ENCODE results near the gene ZNF773. TPM values are rescaled to one million over a fixed set of nuclear protein-coding genes. Genes with fewer than 3 reads are reported as not detected.

The ZNF773 gene
- total RNA-seq, result 11.6 and 12.4 TPM in 2 replicates

GRCh38 chr19:57499680-57500395 lies at the start of gene ZNF773:
Gene ZNF773, plus strand, starts transcription at chr19:57499938. Its CDS starts 143 bp downstream, at chr19:57500081.

GRCh38 chr19:57477191-57478008 lies 22.3 kb upstream of the ZNF773 start, which contains the start of gene ZNF772:
Gene ZNF772, minus strand, starts transcription at chr19:57477566. Its CDS starts 257 bp downstream, at chr19:57477309.

GRCh38 chr19:57487477-57488298 lies 12.1 kb upstream of the ZNF773 start, which contains the start of gene ZNF419:
Gene ZNF419, plus strand, starts transcription at chr19:57487750. Its CDS starts 201 bp downstream, at chr19:57487951.

GRCh38 chr19:57527136-57527881 lies 27.6 kb downstream of the ZNF773 start, which contains the start of gene ZNF549:
Gene ZNF549, plus strand, starts transcription at chr19:57527356. Its CDS starts 218 bp downstream, at chr19:57527574.

Other genes with a start within 250 kb of the ZNF773 start
- 10.3 and 13.4 TPM in 2 replicates for gene ZNF460, start 219.5 kb upstream of the ZNF773 start, total RNA-seq
- 3.6 and 3.7 TPM in 2 replicates for gene ZNF543, start 179.5 kb upstream of the ZNF773 start, total RNA-seq
- 4.9 TPM in 2 replicates for gene ZNF304, start 148.7 kb upstream of the ZNF773 start, total RNA-seq
- gene TRAPPC2B, start 136.4 kb upstream of the ZNF773 start, total RNA-seq, result 15.3 and 16.9 TPM in 2 replicates
- gene ZNF547, start 136.4 kb upstream of the ZNF773 start, total RNA-seq, result 0.59 and 1.2 TPM in 2 replicates
- gene ZNF548, start 110.1 kb upstream of the ZNF773 start, total RNA-seq, result 7.1 and 9.1 TPM in 2 replicates
- gene ZNF17, start 88.8 kb upstream of the ZNF773 start, total RNA-seq, result 3.4 and 4.7 TPM in 2 replicates
- 9.4 and 12.6 TPM in 2 replicates for gene ZNF749, start 64.6 kb upstream of the ZNF773 start, total RNA-seq
- gene VN1R1, start 42.8 kb upstream of the ZNF773 start, total RNA-seq, result 0.15 TPM in 1 of 2 replicates, not detected in the other
- gene ZNF772, start 22.4 kb upstream of the ZNF773 start, total RNA-seq, result 8.2 TPM in 2 replicates
- 7.7 and 15.5 TPM in 2 replicates for gene ZNF419, start 12.2 kb upstream of the ZNF773 start, total RNA-seq
- 2.5 and 3.9 TPM in 2 replicates for gene ZNF549, start 27.4 kb downstream of the ZNF773 start, total RNA-seq
- 3.6 and 4.9 TPM in 2 replicates for gene ZNF550, start 59.9 kb downstream of the ZNF773 start, total RNA-seq
- gene ZNF416, start 79.0 kb downstream of the ZNF773 start, total RNA-seq, result 2.7 TPM in 2 replicates
- gene ZIK1, start 84.2 kb downstream of the ZNF773 start, total RNA-seq, result 4.2 and 4.7 TPM in 2 replicates
- gene ZNF530, start 99.9 kb downstream of the ZNF773 start, total RNA-seq, result 5.8 and 9.1 TPM in 2 replicates
- gene ZNF134, start 114.3 kb downstream of the ZNF773 start, total RNA-seq, result 8.4 and 9.1 TPM in 2 replicates
- gene ZNF211, start 133.2 kb downstream of the ZNF773 start, total RNA-seq, result 3.4 and 3.9 TPM in 2 replicates
- not detected in 2 replicates for gene ZSCAN4, start 169.0 kb downstream of the ZNF773 start, total RNA-seq
- 4.0 and 6.8 TPM in 2 replicates for gene ZNF551, start 182.0 kb downstream of the ZNF773 start, total RNA-seq
- gene ZNF154, start 209.3 kb downstream of the ZNF773 start, total RNA-seq, result 1.0 and 1.3 TPM in 2 replicates
- gene ZNF671, start 227.7 kb downstream of the ZNF773 start, total RNA-seq, result 3.4 and 4.5 TPM in 2 replicates
- gene ZNF776, start 246.9 kb downstream of the ZNF773 start, total RNA-seq, result 4.8 and 5.7 TPM in 2 replicates

Measured in bronchus fibroblast of lung (primary cell).